Stimulated activated CD4-positive, alpha-beta T cell treated with anti-CD3 and anti-CD28 coated beads, Interleukin-2, amount 100 ng/mL, for 24 hours (primary cell): ENCODE measurements around the gene KRT86.
A peak's percentile ranks its signal among the peaks of the same experiment; 100 is the strongest.
"Not testable (repeated sequence)": the region's sequence is repeated elsewhere in the genome, so short reads cannot be mapped to it uniquely, and the experiment has no call there.

ENCODE experiments used
- DNase-seq, 2 donors: peaks; one replicate each; pipeline ENCODE4 v3.0.0-alpha.2; 2020

Gene KRT86

GRCh38 chr12:52342781-52343490 is 68.5 kb downstream of the KRT86 start:
- DNase-seq, result no peak

DNA sequence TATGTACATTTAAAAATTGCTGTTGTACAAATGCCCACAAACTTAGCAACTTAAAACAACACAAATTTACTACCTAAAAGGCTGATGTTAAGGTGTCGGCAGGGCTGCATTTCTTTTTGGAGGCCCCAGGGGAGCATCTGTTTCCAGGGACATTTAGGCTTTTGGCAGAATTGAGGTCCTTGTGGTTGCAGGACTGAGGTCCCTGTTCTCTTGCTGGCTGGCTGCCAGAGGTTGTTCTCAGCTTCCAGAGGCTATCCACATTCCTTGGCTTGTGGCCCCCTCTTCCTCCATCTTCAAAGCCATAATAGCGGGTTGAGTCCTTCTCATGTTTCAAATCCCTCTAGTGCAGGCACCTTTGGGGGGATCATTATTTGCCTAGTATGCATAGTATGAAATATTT is 69.1 kb downstream of the KRT86 start:
- DNase-seq, result no peak

DNA sequence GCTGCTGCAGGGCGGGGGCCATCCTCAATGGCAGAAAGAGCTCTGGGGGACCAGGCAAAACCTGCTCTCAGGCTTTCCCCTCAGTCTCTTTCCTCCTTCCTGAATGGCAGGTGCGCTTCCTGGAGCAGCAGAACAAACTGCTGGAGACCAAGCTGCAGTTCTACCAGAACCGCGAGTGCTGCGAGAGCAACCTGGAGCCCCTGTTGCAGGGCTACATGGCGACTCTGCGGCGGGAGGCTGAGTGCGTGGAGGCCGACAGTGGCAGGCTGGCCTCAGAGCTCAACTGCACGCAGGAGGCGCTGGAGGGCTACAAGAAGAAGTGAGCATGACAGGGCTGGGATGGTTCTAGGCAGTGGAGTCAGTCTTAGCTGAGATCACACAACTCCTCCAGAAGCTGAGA is 69.7 kb downstream of the KRT86 start:
- DNase-seq, result no peak

DNA sequence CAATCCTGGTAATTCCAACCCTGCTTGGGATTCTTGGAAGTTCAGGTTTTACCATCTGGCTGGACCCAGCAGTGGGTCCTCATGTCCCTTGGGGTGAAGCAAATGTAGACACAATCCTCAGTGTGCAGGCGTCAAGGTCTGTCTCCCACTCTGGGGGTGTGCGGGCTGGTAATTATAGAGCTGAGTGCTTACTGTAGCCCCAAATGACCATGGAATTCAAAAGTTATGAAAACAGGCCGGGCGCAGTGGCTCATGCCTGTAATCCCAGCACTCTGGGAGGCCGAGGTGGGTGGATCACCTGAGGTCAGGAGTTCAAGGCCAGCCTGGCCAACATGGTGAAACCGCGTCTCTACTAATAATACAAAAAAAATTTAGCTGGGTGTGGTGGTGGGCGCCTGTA is 70.6 kb downstream of the KRT86 start:
- not testable (repeated sequence) for DNase-seq

- DNase-seq, result no peak
Observed at GRCh38 chr12:52346593-52346992, 72.1 kb downstream of the KRT86 start.

- no peak for DNase-seq
Observed at GRCh38 chr12:52347016-52347415, 72.6 kb downstream of the KRT86 start.

DNA sequence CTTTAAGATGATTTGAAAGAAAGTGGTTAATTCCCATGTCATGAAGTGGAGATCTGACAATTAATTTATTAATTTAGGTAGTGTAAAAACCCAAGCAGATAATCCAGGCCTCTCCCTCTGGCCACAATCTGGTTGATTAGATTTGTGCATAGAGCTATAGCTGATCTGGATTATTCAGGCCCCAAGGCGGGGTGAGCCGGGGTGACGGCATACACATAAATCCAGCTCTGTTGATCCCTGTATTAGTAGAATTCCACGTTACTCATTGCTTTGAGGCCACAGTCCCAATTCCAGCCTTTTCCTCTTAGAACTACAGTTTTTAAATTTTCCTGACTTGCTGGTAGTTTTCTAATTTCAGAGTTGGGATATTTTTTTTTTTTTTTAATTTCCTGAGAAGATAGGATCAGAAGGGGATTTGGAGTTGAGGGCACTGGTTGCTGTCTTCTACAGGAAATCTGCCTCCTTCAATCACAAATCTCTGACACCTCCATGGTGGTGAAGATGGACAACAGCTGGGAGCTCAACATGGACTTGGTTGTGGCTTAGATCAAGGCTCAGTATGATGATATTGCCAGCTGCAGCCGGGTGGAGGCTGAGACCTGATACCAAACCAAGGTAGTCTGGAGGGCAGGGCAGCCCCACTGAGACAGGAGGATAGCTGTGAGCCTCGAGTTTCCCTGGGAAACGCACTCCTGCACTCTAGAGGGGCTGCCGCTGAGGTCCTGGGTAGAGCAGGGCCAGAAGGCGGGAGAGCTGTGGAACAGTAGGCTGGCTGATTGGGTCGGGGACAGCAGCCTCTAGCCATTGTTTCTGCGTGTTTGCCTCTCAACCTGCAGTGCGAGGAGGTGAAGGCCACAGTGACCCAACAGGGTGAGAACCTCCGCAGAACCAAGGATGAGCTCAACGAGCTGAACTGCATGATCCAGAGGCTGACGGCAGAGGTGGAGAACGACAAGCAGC is 73.4 kb downstream of the KRT86 start:
- no peak for DNase-seq

DNA sequence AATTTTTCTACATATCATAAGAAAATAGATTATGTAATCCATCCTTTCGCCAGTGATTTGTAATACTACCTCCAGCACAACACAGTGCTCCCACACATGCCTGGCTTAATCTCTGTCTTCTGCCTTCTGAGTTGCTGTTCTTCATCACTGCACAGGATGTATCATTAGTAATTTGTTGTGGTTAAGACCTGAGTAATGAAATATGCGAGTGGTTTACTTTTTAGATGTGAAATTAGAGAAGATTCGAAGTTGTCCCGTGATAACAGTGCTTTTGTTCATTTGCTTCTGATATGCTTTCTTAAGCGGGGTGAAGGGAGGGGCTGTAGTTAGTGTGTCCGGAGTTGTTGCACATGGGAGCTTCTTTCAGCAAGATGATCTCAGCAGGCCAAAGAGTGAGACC is 74.8 kb downstream of the KRT86 start:
- no peak for DNase-seq

- DNase-seq, result no peak
Observed at GRCh38 chr12:52350021-52350620, 75.7 kb downstream of the KRT86 start.

- DNase-seq, result no peak
Observed at GRCh38 chr12:52350786-52351185, 76.3 kb downstream of the KRT86 start.

- peak; percentile 24 to 40 for DNase-seq
Observed at GRCh38 chr12:52351196-52352059, 77.0 kb downstream of the KRT86 start.

DNA sequence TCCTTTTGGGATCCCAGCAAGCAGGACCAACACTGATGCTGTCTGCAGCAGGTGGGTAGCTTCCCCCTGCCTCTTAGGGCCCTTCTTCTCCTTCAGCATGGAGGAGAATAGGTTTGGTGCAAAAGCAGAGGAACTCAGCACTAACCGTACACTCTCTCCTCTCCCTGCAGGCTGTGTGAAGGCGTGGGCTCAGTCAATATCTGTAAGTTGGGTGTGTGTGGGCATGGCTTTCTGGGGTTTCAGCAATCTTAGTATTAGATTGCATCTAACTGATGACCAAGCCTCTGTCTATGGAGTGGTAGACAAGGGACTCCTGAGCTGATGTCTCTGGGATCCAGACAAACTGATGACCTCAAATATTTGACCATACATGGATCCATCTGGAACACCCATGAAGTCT is 78.5 kb downstream of the KRT86 start:
- DNase-seq, result no peak

- DNase-seq, result no peak
Observed at GRCh38 chr12:52353766-52354165, 79.3 kb downstream of the KRT86 start.

GRCh38 chr12:52354200-52354599 is 79.8 kb downstream of the KRT86 start:
- no peak for DNase-seq

DNA sequence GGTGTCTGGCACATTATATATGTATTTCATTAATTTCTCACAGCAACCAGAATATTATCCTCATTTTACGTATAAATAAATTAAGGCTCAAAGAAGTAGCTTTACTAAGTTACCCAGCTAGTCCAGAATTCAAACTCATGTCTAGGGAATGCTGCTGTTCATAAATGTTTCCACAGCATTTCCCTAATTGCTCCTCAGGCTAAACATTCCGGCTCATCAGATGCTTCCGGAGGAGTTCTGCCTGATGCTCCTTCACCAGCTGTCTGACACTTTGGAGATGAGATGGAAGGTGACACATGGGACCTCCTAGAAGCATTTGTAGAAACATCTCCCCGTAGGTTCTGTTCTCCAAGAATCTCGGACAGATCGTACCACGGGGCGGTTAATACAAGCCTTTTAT is 80.7 kb downstream of the KRT86 start:
- DNase-seq, result no peak

DNA sequence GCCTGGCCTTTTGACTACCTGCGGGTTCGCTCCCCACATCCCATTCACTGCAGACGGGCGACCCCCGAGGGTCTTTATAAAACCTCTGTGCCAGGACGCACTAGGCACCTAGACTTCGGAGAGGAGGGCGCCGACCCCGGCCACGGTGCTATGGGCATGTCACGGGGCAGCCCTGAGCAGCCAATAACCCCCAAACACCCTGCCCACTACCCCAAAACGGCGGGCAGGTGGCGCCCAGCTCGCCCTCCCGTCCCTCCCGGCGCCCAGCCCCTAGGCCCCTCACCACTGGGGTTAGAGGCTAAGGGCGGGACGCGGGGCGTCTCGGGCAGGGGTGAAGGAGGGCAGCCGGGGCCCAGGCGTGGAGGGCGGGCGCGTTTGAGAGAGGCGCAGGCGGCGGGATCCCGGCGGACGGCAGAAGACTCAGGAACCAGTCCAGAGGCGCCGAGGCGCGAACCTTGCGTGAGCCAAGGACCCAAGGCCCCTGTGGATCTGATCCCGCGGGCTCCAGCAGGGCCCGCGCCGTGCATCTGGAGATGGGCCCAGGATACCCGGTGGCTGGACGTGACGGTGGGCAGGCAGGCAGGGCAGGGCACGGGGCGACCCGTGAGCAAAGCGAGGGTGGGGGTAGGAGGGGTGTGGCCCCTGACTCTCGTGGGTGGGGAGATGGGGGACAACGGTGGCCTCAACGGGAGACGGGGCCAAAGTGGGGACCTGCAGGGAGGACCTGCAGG is 81.8 kb downstream of the KRT86 start:
- no peak for DNase-seq

DNA sequence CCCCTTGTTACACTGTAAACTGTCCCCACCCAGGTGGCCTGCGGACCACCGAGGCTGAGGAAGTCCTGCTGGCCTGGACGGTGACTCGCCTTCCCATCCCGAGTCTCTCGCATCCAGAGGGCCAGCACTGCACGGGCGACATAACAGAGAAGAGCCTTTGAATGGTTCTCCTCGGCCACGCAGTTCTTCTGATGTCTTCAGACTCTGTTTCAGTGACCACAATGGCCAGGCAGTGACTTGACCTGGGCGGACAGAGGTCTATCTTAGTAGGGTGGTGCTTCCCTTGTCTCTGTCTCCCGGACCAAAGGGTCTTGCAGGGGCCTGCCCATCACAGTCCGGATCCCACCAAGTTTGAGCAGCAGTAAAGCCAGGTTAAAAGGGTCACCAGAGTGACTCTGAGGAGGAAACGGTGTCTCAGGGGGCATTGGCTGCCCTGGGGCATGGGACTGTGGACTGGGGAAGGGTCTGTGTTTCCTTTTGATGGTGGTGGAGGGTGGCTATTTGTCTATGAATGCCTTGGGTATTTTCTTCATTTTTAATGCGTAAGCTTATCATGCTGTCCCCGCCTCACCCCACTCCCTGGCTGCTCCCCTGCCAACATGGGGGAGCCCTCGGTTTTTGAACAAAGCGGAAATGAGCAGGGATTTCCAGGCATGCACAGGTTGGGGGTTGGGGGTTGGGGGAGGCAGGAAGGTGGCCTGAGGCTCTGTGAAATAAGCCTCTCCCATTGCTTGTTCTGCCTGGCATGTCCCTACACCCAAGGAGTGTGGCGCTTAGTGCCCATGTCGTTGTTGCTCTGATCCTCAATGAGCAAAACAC is 82.5 kb downstream of the KRT86 start:
- DNase-seq, result no peak
